ENCODE measurements around the gene UBE2H. TPM values are rescaled to one million over a fixed set of nuclear protein-coding genes. Genes with fewer than 3 reads are reported as not detected.

Gene UBE2H
- total RNA-seq, 6 experiments from 2014 or later = 89.7 to 108 (median 105) TPM

DNA sequence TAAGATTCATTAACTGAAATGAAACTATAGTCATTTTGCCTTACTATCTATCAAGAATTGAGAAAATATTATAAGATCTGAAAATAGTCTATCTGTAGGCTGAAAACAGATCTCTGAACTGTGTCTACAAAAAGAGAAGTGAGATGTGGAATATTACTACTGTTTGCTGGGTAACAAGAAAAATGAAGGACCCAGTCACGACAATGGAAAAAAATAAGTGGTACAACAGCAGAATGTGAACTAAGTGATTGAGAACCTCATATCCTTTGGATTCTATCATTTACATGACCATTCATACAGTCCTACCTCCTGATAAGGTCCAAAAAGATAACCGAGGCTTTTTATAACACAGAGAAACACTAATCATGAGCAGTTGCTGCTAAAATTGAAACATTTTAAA is 94.3 kb downstream of the UBE2H start:
- H3K27ac Mint-ChIP-seq = no peak overlapping the region
- TF ChIP-seq, protein P1, sequence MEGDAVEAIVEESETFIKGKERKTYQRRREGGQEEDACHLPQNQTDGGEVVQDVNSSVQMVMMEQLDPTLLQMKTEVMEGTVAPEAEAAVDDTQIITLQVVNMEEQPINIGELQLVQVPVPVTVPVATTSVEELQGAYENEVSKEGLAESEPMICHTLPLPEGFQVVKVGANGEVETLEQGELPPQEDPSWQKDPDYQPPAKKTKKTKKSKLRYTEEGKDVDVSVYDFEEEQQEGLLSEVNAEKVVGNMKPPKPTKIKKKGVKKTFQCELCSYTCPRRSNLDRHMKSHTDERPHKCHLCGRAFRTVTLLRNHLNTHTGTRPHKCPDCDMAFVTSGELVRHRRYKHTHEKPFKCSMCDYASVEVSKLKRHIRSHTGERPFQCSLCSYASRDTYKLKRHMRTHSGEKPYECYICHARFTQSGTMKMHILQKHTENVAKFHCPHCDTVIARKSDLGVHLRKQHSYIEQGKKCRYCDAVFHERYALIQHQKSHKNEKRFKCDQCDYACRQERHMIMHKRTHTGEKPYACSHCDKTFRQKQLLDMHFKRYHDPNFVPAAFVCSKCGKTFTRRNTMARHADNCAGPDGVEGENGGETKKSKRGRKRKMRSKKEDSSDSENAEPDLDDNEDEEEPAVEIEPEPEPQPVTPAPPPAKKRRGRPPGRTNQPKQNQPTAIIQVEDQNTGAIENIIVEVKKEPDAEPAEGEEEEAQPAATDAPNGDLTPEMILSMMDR (IDR thresholded peaks at IDR 0.05) = no peak
- no peak for DNase-seq
- H3K36me3 Mint-ChIP-seq (ENCODE audit: low read depth) = peaks cover 40% of the 10 kb centered on the region
- H3K9me3 Mint-ChIP-seq = no peaks in the 10 kb centered on the region
- peaks cover 2% of the 10 kb centered on the region for H3K27me3 Mint-ChIP-seq (ENCODE audit: insufficient read depth)
- peaks cover 94% of the 10 kb centered on the region for H3K4me1 Mint-ChIP-seq (ENCODE audit: low read depth)
- no peak overlapping the region for H3K4me3 Mint-ChIP-seq

DNA sequence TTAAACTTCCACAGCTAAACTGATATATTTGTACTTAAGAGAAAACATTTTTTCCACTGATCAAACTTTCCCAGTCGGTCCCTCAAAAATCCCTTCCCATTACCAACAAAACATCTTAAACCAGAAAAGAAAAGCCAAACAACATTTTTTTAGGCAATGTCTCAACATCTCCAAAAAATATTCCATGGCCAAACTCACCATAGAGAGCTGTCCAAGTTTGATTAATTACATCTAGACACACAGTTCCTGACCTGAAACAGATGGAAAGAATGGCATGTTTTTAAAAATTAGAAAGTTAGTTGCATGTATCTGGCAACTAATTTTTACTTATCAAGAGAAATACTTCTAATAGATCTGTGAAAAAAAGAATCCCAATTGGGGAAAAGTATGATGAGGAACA is 95.4 kb downstream of the UBE2H start:
- H3K9me3 Mint-ChIP-seq = no peaks in the 10 kb centered on the region
- peaks cover 2% of the 10 kb centered on the region for H3K27me3 Mint-ChIP-seq (ENCODE audit: insufficient read depth)
- TF ChIP-seq, protein P1 (IDR thresholded peaks at IDR 0.05) = no peak
- H3K4me1 Mint-ChIP-seq (ENCODE audit: low read depth) = peaks cover 94% of the 10 kb centered on the region
- peak overlapping the region; percentile 16; the same call in 1 of the 2 replicates for H3K27ac Mint-ChIP-seq
- no peak for DNase-seq
- peaks cover 40% of the 10 kb centered on the region for H3K36me3 Mint-ChIP-seq (ENCODE audit: low read depth)
- H3K4me3 Mint-ChIP-seq = no peak overlapping the region

DNA sequence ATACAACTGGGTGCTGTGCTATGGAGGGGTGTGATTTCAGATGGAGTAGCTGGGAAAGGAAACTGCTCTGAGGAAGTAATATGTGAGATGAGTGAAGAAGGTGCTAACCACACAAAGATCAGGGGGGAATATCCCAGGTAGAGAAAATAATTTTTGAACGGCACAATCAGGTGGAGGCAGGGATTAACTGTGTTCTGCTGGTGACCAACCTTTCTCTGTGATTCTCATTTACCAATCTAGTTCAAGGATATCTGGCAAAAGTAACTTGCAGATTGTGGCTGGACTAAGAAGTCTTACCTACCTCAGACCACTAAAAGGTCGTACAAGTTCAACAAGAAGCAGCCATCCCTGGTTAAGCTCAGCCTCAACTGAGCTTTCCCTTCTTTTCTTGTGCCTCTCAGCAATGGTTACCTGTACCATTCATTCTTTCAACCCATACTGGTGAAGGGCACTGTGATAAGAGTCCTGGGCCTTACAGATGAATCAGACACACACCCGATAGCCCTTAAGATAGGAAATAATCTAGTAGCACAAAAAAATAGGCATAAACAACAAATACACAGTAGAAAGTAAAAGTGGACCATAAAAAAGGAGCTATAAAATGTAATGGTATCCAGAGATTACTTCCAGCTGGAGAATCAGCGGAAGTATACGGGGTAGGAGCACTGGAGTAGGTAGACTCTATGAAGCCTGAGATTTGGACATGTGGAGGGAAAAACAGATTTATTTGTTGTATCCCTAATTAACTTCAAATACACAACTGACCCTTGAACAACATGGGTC is 96.6 kb downstream of the UBE2H start:
- peaks cover 2% of the 10 kb centered on the region for H3K27me3 Mint-ChIP-seq (ENCODE audit: insufficient read depth)
- peak overlapping the region; percentile 93 for H3K27ac Mint-ChIP-seq
- H3K4me1 Mint-ChIP-seq (ENCODE audit: low read depth) = peaks cover 97% of the 10 kb centered on the region
- peaks cover 49% of the 10 kb centered on the region for H3K36me3 Mint-ChIP-seq (ENCODE audit: low read depth)
- H3K9me3 Mint-ChIP-seq = no peaks in the 10 kb centered on the region
- DNase-seq = no peak
- H3K4me3 Mint-ChIP-seq = peak overlapping the region; percentile 70; the same call in 1 of the 2 replicates
- TF ChIP-seq, protein P1 (IDR thresholded peaks at IDR 0.05) = no peak

DNA sequence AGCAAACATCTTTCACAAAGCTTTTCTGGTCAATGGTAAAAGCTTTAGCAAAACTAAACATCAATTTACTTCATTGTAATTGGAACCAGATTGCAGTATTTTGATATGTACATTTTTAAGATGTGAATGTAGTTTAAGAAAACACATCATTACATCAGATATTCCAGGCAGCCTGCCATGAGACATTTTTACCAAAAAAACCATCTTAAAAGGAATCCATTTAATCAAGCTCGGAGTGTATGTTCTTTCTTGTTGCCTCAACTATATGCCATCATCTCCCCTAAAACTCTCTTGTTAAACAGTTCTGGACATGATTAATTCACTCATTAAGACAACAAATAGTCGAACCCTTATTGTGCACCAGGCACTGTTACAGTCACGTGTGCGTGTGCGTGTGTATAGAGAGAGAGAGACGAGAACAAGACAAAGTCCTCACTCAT is 97.5 kb downstream of the UBE2H start:
- Mint-ChIP-seq H3K27me3 (ENCODE audit: insufficient read depth) (no peaks in the 10 kb centered on the region; the same call in none of the 2 replicates), H3K9me3 (no peaks in the 10 kb centered on the region), H3K27ac (peak overlapping the region; percentile 93), H3K4me1 (ENCODE audit: low read depth) (peaks cover 95% of the 10 kb centered on the region), H3K4me3 (peak overlapping the region; percentile 70), H3K36me3 (ENCODE audit: low read depth) (peaks cover 46% of the 10 kb centered on the region)
- DNase-seq = peak; percentile 94
- TF ChIP-seq, protein P1 (IDR thresholded peaks at IDR 0.05) = no peak

DNA sequence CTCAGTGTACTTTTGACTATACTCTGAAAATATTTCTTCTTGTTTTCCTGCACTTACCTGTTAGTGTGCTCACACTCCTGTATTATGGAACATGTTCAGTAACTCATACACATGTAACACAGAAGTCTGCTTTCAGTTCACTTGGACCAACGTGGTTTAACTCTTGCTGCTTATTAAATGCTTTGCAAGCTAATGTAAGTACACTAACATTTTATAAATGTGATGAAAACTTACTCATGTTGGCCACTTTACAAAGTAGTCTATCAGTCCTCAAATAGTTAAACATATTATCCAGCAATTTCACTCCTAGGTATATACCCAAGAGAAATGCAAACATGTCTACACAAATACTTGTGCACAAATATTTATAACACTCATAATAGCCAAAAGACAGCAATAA is 98.4 kb downstream of the UBE2H start:
- no peak for DNase-seq
- TF ChIP-seq, protein P1 (IDR thresholded peaks at IDR 0.05) = no peak
- Mint-ChIP-seq H3K9me3 (no peaks in the 10 kb centered on the region), H3K4me1 (ENCODE audit: low read depth) (peaks cover 94% of the 10 kb centered on the region), H3K27me3 (ENCODE audit: insufficient read depth) (no peaks in the 10 kb centered on the region; the same call in none of the 2 replicates), H3K36me3 (ENCODE audit: low read depth) (peaks cover 46% of the 10 kb centered on the region), H3K4me3 (peak overlapping the region; percentile 70), H3K27ac (peak overlapping the region; percentile 93)
